ENCODE results near the gene PSMB2.

The PSMB2 gene

DNA sequence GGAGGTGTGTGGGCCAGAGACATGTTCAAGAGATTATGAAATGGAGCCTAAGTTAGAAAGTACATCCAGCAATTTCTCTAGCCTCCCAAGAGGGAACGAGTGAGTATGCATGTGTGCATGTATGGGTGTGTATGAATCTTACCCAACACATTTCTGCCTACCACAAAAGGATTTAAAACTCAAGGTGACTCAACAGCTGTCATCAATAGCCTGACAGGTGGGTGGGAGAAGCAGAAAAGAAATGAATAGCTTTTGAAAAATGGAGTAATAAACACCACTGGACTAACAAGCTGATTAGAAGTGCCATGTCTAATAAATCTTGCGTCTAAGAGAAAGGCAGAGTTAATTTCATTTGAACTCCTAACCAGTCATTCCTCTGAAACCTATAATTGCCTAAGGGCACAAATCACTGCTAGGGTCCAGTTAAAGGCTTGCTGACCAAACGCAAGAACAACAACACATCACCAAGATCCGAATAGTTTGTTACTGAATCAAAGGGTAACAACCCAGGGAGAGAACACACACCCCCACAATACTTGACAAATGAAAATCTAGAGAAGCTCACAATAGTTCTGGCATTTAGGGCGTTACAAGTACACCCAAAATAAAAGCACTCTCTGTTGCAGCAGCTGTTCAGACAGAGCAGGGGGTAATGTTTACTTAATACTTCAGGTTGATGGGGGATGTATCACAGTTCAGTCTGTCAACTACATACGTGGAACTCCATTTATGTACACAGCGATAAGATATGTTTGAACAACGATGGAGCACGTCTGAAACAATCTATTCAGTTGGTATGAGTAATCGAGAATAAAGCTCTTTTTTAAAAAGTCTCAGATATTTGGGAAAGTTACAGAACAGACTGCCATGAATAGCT is 85.5 kb downstream of the PSMB2 start:
- no peak for DNase-seq

GRCh38 chr1:35555212-35555584 is 86.1 kb downstream of the PSMB2 start:
- no peak for DNase-seq

DNA sequence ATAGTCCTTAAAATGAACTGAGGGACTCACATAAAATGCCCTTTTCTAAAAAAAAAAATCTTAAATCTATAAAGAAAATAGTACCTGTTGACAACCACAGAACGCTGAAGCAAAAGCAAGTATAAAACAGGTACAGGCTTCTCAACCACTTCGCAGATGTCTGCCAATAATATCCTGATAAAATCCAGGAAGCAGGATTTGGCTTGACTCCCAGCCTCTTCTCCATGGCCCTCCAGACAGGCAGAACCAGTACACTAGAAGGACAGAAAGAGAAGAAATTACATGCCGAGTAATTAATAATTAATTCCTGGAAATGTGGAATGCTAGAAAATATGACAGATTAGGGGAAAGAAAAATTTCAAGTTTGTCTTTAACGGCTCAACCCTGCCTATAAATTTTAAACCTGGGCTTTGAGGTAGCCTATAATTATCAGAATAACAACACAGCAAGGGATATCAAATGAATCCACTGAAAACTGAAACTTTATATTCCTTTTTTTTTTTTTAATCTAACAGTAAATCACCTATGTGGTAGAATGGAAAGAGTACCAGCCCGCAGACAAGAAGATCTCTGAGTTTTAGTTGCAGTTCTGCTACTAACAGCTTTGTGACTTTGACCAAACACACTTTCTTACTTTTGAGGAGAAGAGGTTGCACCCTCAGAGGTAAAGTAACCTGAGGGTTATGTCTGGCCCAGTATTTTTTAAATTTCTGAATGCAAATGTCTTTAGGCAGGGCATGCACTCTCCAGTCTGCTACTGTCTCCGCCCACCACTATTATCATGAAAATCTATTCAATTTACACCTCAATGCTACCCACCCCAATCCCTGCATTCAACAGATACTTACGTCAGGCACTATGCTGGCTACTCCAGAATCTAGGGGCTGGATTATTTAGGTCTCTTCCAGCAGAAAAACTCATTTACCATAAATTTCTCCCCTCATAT is 86.8 kb downstream of the PSMB2 start:
- no peak for DNase-seq

DNA sequence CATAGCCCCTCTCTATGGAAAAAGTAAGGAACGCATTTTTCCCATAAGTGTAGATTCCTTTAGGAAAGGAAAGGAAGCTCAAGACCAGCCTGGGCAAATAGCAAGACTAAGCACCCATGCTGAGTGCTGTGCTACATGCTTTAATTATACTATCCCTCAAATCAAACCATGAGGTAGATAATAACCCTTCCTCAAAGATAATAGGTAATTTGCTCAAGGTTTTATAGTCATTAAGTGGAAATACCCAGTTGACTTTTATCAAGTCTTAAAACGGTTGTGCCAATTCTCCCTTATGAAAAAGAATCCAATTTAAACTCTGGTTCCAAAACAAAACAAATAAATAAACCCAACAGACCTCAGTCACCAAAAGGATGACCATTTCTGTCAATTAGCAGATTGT is 87.5 kb downstream of the PSMB2 start:
- no peak for DNase-seq

Data from femur (tissue), 1 donor.